A549 treated with AZD2906 at 1 μM for 4 hours (cell line): ENCODE results near the gene LEMD3. TPM values are rescaled to one million over a fixed set of nuclear protein-coding genes. Genes with fewer than 3 reads are reported as not detected.

Experiments
- total RNA-seq: library from RNA; stranded (reverse); fragments of 200-300 nt; extraction: Qiagen RNA extraction; gene quantifications from 5 replicates; pipeline ENCODE4 v1.2.3, GENCODE V29; 2022

The LEMD3 gene
- 9.2 to 12.7 TPM (median 11.5 TPM) in 5 replicates for total RNA-seq

GRCh38 chr12:65169320-65170208 is at the start of gene LEMD3:
LEMD3 (plus strand) TSS chr12:65169583; CDS start chr12:65169597, 14 bp downstream.

GRCh38 chr12:65121049-65121955 is 48.1 kb upstream of the LEMD3 start, which contains the start of gene WIF1:
WIF1 (minus strand) TSS chr12:65121305; CDS start chr12:65121191, 114 bp downstream.

GRCh38 chr12:65278576-65279368 is 109.4 kb downstream of the LEMD3 start, which contains the start of gene MSRB3:
MSRB3 (plus strand) TSS chr12:65278683; CDS start chr12:65308580, 29,897 bp downstream.

Other genes starting within 250 kb of the LEMD3 start
- not detected in 5 replicates for gene WIF1, start 48.3 kb upstream of the LEMD3 start, total RNA-seq
- 20.4 to 22.6 TPM (median 22.4 TPM) in 5 replicates for gene MSRB3, start 109.1 kb downstream of the LEMD3 start, total RNA-seq